ENCODE data around the gene CARD16.
"Not testable (repeated sequence)": the region's sequence is repeated elsewhere in the genome, so short reads cannot be mapped to it uniquely, and the experiment has no call there.

CARD16 gene

GRCh38 chr11:105074166-105074530 lies 29.0 kb upstream of the CARD16 start:
- no peaks in the 10 kb centered on the region for H3K9me3 ChIP-seq
- H3K27ac ChIP-seq: no peak overlapping the region
- no peaks in the 10 kb centered on the region for H3K36me3 ChIP-seq
- H3K4me1 ChIP-seq (ENCODE audit: control insufficient read depth in 1 of 2, insufficient read depth in 1 of 2, low read depth in 1 of 2, low read length in 1 of 2): peaks cover 10 to 11% of the 10 kb centered on the region in 2 experiments
- H3K4me3 ChIP-seq (ENCODE audit: low read depth in 1 of 2, low read length in 1 of 2): no peak overlapping the region
- H3K27me3 ChIP-seq: no peaks in the 10 kb centered on the region
- TF ChIP-seq CTCF (IDR thresholded peaks at IDR 0.05): no peak

- peaks cover 10 to 11% of the 10 kb centered on the region in 2 experiments for H3K4me1 ChIP-seq (ENCODE audit: control insufficient read depth in 1 of 2, insufficient read depth in 1 of 2, low read depth in 1 of 2, low read length in 1 of 2)
- no peaks in the 10 kb centered on the region for H3K27me3 ChIP-seq
- TF ChIP-seq CTCF (IDR thresholded peaks at IDR 0.05): no peak
- H3K27ac ChIP-seq: no peak overlapping the region
- no peaks in the 10 kb centered on the region for H3K36me3 ChIP-seq
- H3K4me3 ChIP-seq (ENCODE audit: low read depth in 1 of 2, low read length in 1 of 2): no peak overlapping the region
- no peaks in the 10 kb centered on the region for H3K9me3 ChIP-seq
These were observed 28.5 kb upstream of the CARD16 start for GRCh38 chr11:105073456-105074165.

GRCh38 chr11:105072080-105072479 lies 26.9 kb upstream of the CARD16 start:
- not testable (repeated sequence) for H3K27ac ChIP-seq; H3K4me3 ChIP-seq (ENCODE audit: low read depth in 1 of 2, low read length in 1 of 2); H3K36me3 ChIP-seq

GRCh38 chr11:105071089-105071732 lies 26.1 kb upstream of the CARD16 start:
- peaks cover 10 to 11% of the 10 kb centered on the region in 2 experiments for H3K4me1 ChIP-seq (ENCODE audit: control insufficient read depth in 1 of 2, insufficient read depth in 1 of 2, low read depth in 1 of 2, low read length in 1 of 2)
- H3K27ac ChIP-seq: peak overlapping the region; percentile 43
- no peak overlapping the region for H3K4me3 ChIP-seq (ENCODE audit: low read depth in 1 of 2, low read length in 1 of 2)
- no peaks in the 10 kb centered on the region for H3K27me3 ChIP-seq
- no peaks in the 10 kb centered on the region for H3K36me3 ChIP-seq
- TF ChIP-seq CTCF (IDR thresholded peaks at IDR 0.05): no peak
- H3K9me3 ChIP-seq: no peaks in the 10 kb centered on the region

More at GRCh38 chr11:105072080-105072479, 26.9 kb upstream of the CARD16 start:
- H3K27me3 ChIP-seq, H3K9me3 ChIP-seq: not testable (repeated sequence)
- peaks cover 10 to 11% of the 10 kb centered on the region in 2 experiments for H3K4me1 ChIP-seq (ENCODE audit: control insufficient read depth in 1 of 2, insufficient read depth in 1 of 2, low read depth in 1 of 2, low read length in 1 of 2)

- Histone ChIP-seq H3K4me1 (ENCODE audit: control insufficient read depth in 1 of 2, insufficient read depth in 1 of 2, low read depth in 1 of 2, low read length in 1 of 2) (peaks cover 10 to 11% of the 10 kb centered on the region in 2 experiments), H3K27me3 (no peaks in the 10 kb centered on the region), H3K9me3 (no peaks in the 10 kb centered on the region), H3K36me3 (no peaks in the 10 kb centered on the region), H3K4me3 (ENCODE audit: low read depth in 1 of 2, low read length in 1 of 2) (no peak overlapping the region), H3K27ac (no peak overlapping the region)
- TF ChIP-seq CTCF (IDR thresholded peaks at IDR 0.05): no peak
These were observed 25.2 kb upstream of the CARD16 start for GRCh38 chr11:105070306-105070705.

- H3K27me3 ChIP-seq; H3K4me3 ChIP-seq (ENCODE audit: low read depth in 1 of 2, low read length in 1 of 2); H3K36me3 ChIP-seq; H3K27ac ChIP-seq; H3K9me3 ChIP-seq: not testable (repeated sequence)
- H3K4me1 ChIP-seq (ENCODE audit: control insufficient read depth in 1 of 2, insufficient read depth in 1 of 2, low read depth in 1 of 2, low read length in 1 of 2): peaks cover 10 to 11% of the 10 kb centered on the region in 2 experiments
These were observed 24.6 kb upstream of the CARD16 start for GRCh38 chr11:105069749-105070148.

GRCh38 chr11:105063245-105063941 lies 18.3 kb upstream of the CARD16 start:
- not testable (repeated sequence) for H3K9me3 ChIP-seq; H3K27ac ChIP-seq; H3K4me3 ChIP-seq (ENCODE audit: low read depth in 1 of 2, low read length in 1 of 2); H3K4me1 ChIP-seq (ENCODE audit: control insufficient read depth in 1 of 2, insufficient read depth in 1 of 2, low read depth in 1 of 2, low read length in 1 of 2); H3K36me3 ChIP-seq; H3K27me3 ChIP-seq

All from neutrophil (primary cell).